H1 (cell line): ENCODE measurements around the gene POLD1.

ENCODE experiments used
- CEBPB ChIP-seq: IDR thresholded peaks from 2 replicates; pipeline ENCODE4 v1.6.1; 2012; ENCODE audit warnings: low read depth, low read length
- CTCF ChIP-seq, 3 experiments: IDR thresholded peaks; 1 replicate in 2 of 3; 2 replicates in 1 of 3; pipeline versions ENCODE4 v1.5.1 to v1.6.1; 2011; ENCODE audit warnings: low read length in 3 of 3, mild to moderate bottlenecking in 3 of 3, inconsistent platforms in 2 of 3, low read depth in 1 of 3, moderate library complexity in 1 of 3; ENCODE audit not compliant: insufficient read depth in 1 of 3; ENCODE audit errors: control extremely low read depth in 1 of 3
- JUND ChIP-seq: IDR thresholded peaks from 2 replicates; pipeline ENCODE4 v1.6.1; 2011; ENCODE audit warnings: mild to moderate bottlenecking, improper control_type of control experiment, low read length
- POLR2AphosphoS5 ChIP-seq: IDR thresholded peaks from 2 replicates; pipeline ENCODE4 v1.6.1; 2011; ENCODE audit warnings: low read depth, low read length
- SP1 ChIP-seq: IDR thresholded peaks from 2 replicates; pipeline ENCODE4 v1.6.1; 2011; ENCODE audit warnings: low read depth, low read length

- no peak for TF ChIP-seq CTCF (IDR thresholded peaks at IDR 0.05; ENCODE audit: control extremely low read depth in 1 of 3, insufficient read depth in 1 of 3, low read depth in 1 of 3, low read length in 3 of 3)
- no peak for TF ChIP-seq JUND
- TF ChIP-seq SP1, result no peak
- 0 out of 2 replicates have a peak, but pooled peaks have one; percentile 10 for TF ChIP-seq POLR2AphosphoS5
- TF ChIP-seq CEBPB, result no peak
These were observed 33.2 kb downstream of the POLD1 start for GRCh38 chr19:50417111-50418081.
